GM12878 (cell line): Measurements from ENCODE around the gene IFT25.

Experiments
- CTCF ChIP-seq, 3 experiments: IDR thresholded peaks in 2 of 3; conservative IDR thresholded peaks in 1 of 3; 2 replicates each; pipeline ENCODE4 v1.5.1; 2011; ENCODE audit warnings: low read depth in 3 of 3, low read length in 3 of 3, mild to moderate bottlenecking in 3 of 3, control low read depth in 2 of 3, moderate library complexity in 2 of 3, inconsistent platforms in 1 of 3, mixed read lengths in 1 of 3; ENCODE audit not compliant: control insufficient read depth in 2 of 3, insufficient read depth in 1 of 3; ENCODE audit errors: extremely low read depth in 1 of 3
- EZH2 ChIP-seq: IDR thresholded peaks from 2 replicates; pipeline ENCODE4 v1.6.1; 2012; ENCODE audit warnings: low read depth, mild to moderate bottlenecking, control low read depth, inconsistent platforms, low read length, borderline replicate concordance; ENCODE audit not compliant: control insufficient read depth
- GABPA ChIP-seq: IDR thresholded peaks from 2 replicates; pipeline ENCODE4 v1.6.1; 2014; ENCODE audit warnings: antibody characterized with exemption, low read depth, mild to moderate bottlenecking, inconsistent platforms
- KAT2A ChIP-seq: conservative IDR thresholded peaks from 2 replicates; pipeline ENCODE4 v1.6.1; 2011; ENCODE audit warnings: low read depth, low read length; ENCODE audit not compliant: control insufficient read depth
- MAX ChIP-seq: IDR thresholded peaks from 2 replicates; pipeline ENCODE4 v1.6.1; 2012; ENCODE audit warnings: low read depth, low read length, improper control_type of control experiment
- PKNOX1 ChIP-seq: fragments of 450-650 bp; IDR thresholded peaks from 2 replicates; pipeline ENCODE4 v1.6.1; 2016; ENCODE audit warnings: mild to moderate bottlenecking
- POLR2A ChIP-seq: IDR thresholded peaks from 2 replicates; pipeline ENCODE4 v1.6.1; 2011; ENCODE audit warnings: low read depth, mild to moderate bottlenecking, low read length
- PRDM15 ChIP-seq: fragments of 450-650 bp; formaldehyde crosslinking; IDR thresholded peaks from 2 replicates; pipeline ENCODE4 v1.4.0; 2020; ENCODE audit warnings: mild to moderate bottlenecking, moderate library complexity
- RAD21 ChIP-seq: IDR thresholded peaks from 2 replicates; pipeline ENCODE4 v1.6.1; 2011; ENCODE audit warnings: mild to moderate bottlenecking, low read depth, low read length, moderate library complexity; ENCODE audit not compliant: insufficient read depth
- RCOR1 ChIP-seq: conservative IDR thresholded peaks from 2 replicates; pipeline ENCODE4 v1.6.1; 2012; ENCODE audit warnings: low read depth, low read length, improper control_type of control experiment
- TAF1 ChIP-seq: IDR thresholded peaks from 2 replicates; pipeline ENCODE4 v1.6.1; 2011; ENCODE audit warnings: mild to moderate bottlenecking, low read depth, low read length, borderline replicate concordance
- YY1 ChIP-seq: IDR thresholded peaks from 2 replicates; pipeline ENCODE4 v1.6.1; 2011; ENCODE audit warnings: low read depth, mild to moderate bottlenecking, low read length
- TF ChIP-seq, protein P1 (sequence below): IDR thresholded peaks from 2 replicates; pipeline ENCODE4 v1.6.1; 2012; ENCODE audit warnings: low read depth, low read length, improper control_type of control experiment

DNA sequence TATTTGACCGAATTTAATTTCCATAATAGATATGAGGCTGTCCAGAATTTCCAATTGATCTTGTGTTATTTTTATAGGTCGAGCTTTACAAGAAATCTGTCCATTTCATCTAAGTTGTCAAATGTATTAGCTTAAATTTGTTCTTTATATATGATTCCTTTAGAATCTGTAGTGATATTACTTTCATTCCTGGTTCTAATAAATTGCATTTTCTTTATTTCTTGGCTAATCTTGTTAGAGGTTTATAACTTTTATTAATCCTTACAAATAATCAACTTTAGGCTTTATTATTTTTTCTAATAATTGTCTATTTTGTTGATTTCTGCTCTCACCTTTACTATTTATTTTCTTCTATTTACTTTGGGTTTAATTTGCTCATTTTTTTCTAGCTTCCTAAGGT, 14.0 kb downstream of the IFT25 start:
- TF ChIP-seq POLR2A (no peak), TAF1 (no peak), GABPA (no peak), CTCF (IDR thresholded peaks at IDR 0.05 in 2 of 3, conservative IDR thresholded peaks at IDR 0.05 in 1 of 3; ENCODE audit: control insufficient read depth in 2 of 3, extremely low read depth in 1 of 3, insufficient read depth in 1 of 3, low read depth in 3 of 3, low read length in 3 of 3) (no peak), EZH2 (no peak), KAT2A (no peak), PKNOX1 (no peak), RCOR1 (no peak), YY1 (no peak), RAD21 (no peak), MAX (no peak), PRDM15 (CRISPR knock-in tag) (no peak)
- TF ChIP-seq, protein P1, sequence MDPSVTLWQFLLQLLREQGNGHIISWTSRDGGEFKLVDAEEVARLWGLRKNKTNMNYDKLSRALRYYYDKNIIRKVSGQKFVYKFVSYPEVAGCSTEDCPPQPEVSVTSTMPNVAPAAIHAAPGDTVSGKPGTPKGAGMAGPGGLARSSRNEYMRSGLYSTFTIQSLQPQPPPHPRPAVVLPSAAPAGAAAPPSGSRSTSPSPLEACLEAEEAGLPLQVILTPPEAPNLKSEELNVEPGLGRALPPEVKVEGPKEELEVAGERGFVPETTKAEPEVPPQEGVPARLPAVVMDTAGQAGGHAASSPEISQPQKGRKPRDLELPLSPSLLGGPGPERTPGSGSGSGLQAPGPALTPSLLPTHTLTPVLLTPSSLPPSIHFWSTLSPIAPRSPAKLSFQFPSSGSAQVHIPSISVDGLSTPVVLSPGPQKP, result no peak
